Thoracic aorta (tissue), 2 donors: ENCODE results near the gene NR5A1. TPM values are rescaled to one million over a fixed set of nuclear protein-coding genes. Genes with fewer than 3 reads are reported as not detected.

Source experiments
- ATAC-seq: fragments of 150-250 bp; one replicate; pipeline ENCODE4 v1.8.0; 2017; ENCODE audit warnings: low read depth; ENCODE audit not compliant: insufficient number of reproducible peaks, low FRiP score
- DNase-seq: peaks from one replicate; pipeline ENCODE4 v3.0.0-alpha.2; 2020; ENCODE audit warnings: low spot score
- H3K27ac ChIP-seq, 2 donors: fragments of 200-600 bp; sonication (generic); 1 replicate in 1 of 2; 2 replicates in 1 of 2; pipeline ENCODE4 v1.5.1; 2016; ENCODE audit warnings: mild to moderate bottlenecking in 2 of 2, moderate library complexity in 2 of 2
- H3K27me3 ChIP-seq: fragments of 200-600 bp; sonication (generic); replicated peaks from 2 replicates; pipeline ENCODE4 v1.6.0; 2016; ENCODE audit warnings: mild to moderate bottlenecking; ENCODE audit not compliant: insufficient read depth
- H3K36me3 ChIP-seq: fragments of 200-600 bp; sonication (generic); one replicate; pipeline ENCODE4 v1.5.1; 2016
- H3K4me1 ChIP-seq, 2 donors: fragments of 200-600 bp; sonication (generic); 1 replicate in 1 of 2; 2 replicates in 1 of 2; pipeline versions ENCODE4 v1.5.1 to v1.6.0; 2016; ENCODE audit warnings: low read depth in 2 of 2, mild to moderate bottlenecking in 1 of 2; ENCODE audit not compliant: control insufficient read depth in 1 of 2
- H3K4me3 ChIP-seq: fragments of 200-600 bp; sonication (generic); 2 replicates; pipeline ENCODE4 v1.5.1; 2016; ENCODE audit warnings: mild to moderate bottlenecking
- H3K9me3 ChIP-seq: fragments of 200-600 bp; sonication (generic); 2 replicates; pipeline ENCODE4 v1.5.1; 2016
- CTCF ChIP-seq: fragments of 200-600 bp; sonication (generic); IDR thresholded peaks from one replicate; pipeline ENCODE4 v1.5.1; 2019; ENCODE audit warnings: antibody characterized with exemption
- total RNA-seq, 2 donors: library from RNA; depleted of rRNA; stranded (reverse); fragments of >200 nt; gene quantifications; one replicate each; pipeline versions ENCODE4 v1.1.0 to v1.2.3, GENCODE V29; 2016

The NR5A1 gene
- total RNA-seq, 2 donors from 2014 or later, result not detected

GRCh38 chr9:124449381-124450151 is 57.6 kb downstream of the NR5A1 start:
- TF ChIP-seq CTCF, result no peak
- H3K36me3 ChIP-seq, result no peaks in the 10 kb centered on the region
- peaks cover 0 to 6% of the 10 kb centered on the region in 2 donors for H3K4me1 ChIP-seq
- no peak for DNase-seq
- no peak for ATAC-seq
- H3K9me3 ChIP-seq, result no peaks in the 10 kb centered on the region
- H3K27ac ChIP-seq, result no peak overlapping the region
- H3K27me3 ChIP-seq, result peaks cover 7% of the 10 kb centered on the region
- H3K4me3 ChIP-seq, result no peak overlapping the region

- no peaks in the 10 kb centered on the region for H3K36me3 ChIP-seq
- no peak overlapping the region for H3K27ac ChIP-seq
- no peak overlapping the region for H3K4me3 ChIP-seq
- no peak for ATAC-seq
- H3K4me1 ChIP-seq, result peaks cover 0 to 6% of the 10 kb centered on the region in 2 donors
- DNase-seq, result no peak
- peaks cover 7% of the 10 kb centered on the region for H3K27me3 ChIP-seq
- TF ChIP-seq CTCF, result no peak
- no peaks in the 10 kb centered on the region for H3K9me3 ChIP-seq
Observed at GRCh38 chr9:124448019-124448418, 59.2 kb downstream of the NR5A1 start.

- no peak overlapping the region for H3K27ac ChIP-seq
- no peak for DNase-seq
- TF ChIP-seq CTCF, result no peak
Observed at GRCh38 chr9:124447297-124447661, 59.9 kb downstream of the NR5A1 start.

GRCh38 chr9:124444166-124444565 is 63.0 kb downstream of the NR5A1 start:
- Histone ChIP-seq H3K4me1 (no peaks in the 10 kb centered on the region), H3K27ac (no peak overlapping the region), H3K9me3 (no peaks in the 10 kb centered on the region), H3K4me3 (no peak overlapping the region), H3K27me3 (no peaks in the 10 kb centered on the region), H3K36me3 (no peaks in the 10 kb centered on the region)
- DNase-seq (no peak), ATAC-seq (no peak)
- no peak for TF ChIP-seq CTCF

More at GRCh38 chr9:124447297-124447661, 59.9 kb downstream of the NR5A1 start:
- peaks cover 0 to 6% of the 10 kb centered on the region in 2 donors for H3K4me1 ChIP-seq
- no peak overlapping the region for H3K4me3 ChIP-seq
- no peaks in the 10 kb centered on the region for H3K36me3 ChIP-seq
- H3K9me3 ChIP-seq, result no peaks in the 10 kb centered on the region
- H3K27me3 ChIP-seq, result peaks cover 3% of the 10 kb centered on the region
- no peak for ATAC-seq

GRCh38 chr9:124443625-124444024 is 63.6 kb downstream of the NR5A1 start:
- no peak for DNase-seq
- TF ChIP-seq CTCF, result no peak
- no peaks in the 10 kb centered on the region for H3K4me1 ChIP-seq
- H3K4me3 ChIP-seq, result no peak overlapping the region
- no peaks in the 10 kb centered on the region for H3K27me3 ChIP-seq
- ATAC-seq, result no peak
- H3K36me3 ChIP-seq, result no peaks in the 10 kb centered on the region
- H3K9me3 ChIP-seq, result no peaks in the 10 kb centered on the region
- H3K27ac ChIP-seq, result no peak overlapping the region
